ENCODE measurements around the gene DHX9. TPM values are rescaled to one million over a fixed set of nuclear protein-coding genes. Genes with fewer than 3 reads are reported as not detected.

Gene DHX9
- total and polyA plus RNA-seq, 10 of the 15 experiments (the other 5 are each of a cell fraction or from before 2014, with no cell fraction given), result 90.7 to 234 (median 217) TPM

- TF ChIP-seq BCLAF1 (IDR thresholded peaks at IDR 0.05) (no peak), BHLHE40 (IDR thresholded peaks at IDR 0.05; ENCODE audit: borderline replicate concordance in 1 of 2, low read depth in 2 of 2, low read length in 1 of 2) (no peak)
Observed at GRCh38 chr1:182811975-182812722, 27.0 kb upstream of the DHX9 start (continued).

- intact Hi-C loops (cut with micrococcal nuclease; ENCODE audit: unreplicated experiment) (no loop called here), in situ Hi-C loops (cut with MboI) (no loop called here)
- ChIA-PET CTCF (no interaction called here), RAD21 (ENCODE audit: unreplicated experiment) (no interaction called here), POLR2A (no interaction called here), SMC1A (ENCODE audit: uncharacterized antibody, unreplicated experiment) (interaction anchor here (1.6 kb wide), 1 partner anchor 25 kb away, joined by 3 read pairs; no protein-coding TSS in a partner anchor)
- Histone ChIP-seq H3K27me3 (replicated peaks in 1 of 2; ENCODE audit: control insufficient read depth in 2 of 2, insufficient read depth in 2 of 2, low read length in 1 of 2) (no peaks in the 10 kb centered on the region), H3K79me2 (ENCODE audit: control insufficient read depth, insufficient read depth, low read length) (no peaks in the 10 kb centered on the region), H3K36me3 (ENCODE audit: control insufficient read depth in 2 of 2, insufficient read depth in 2 of 2, low read length in 1 of 2) (no peaks in the 10 kb centered on the region), H4K20me1 (ENCODE audit: control insufficient read depth, insufficient read depth) (no peaks in the 10 kb centered on the region), H2AFZ (ENCODE audit: control insufficient read depth, low read depth, low read length) (no peak overlapping the region), H3K4me3 (no peak overlapping the region), H3K9ac (ENCODE audit: control insufficient read depth, insufficient read depth, low read length) (no peak overlapping the region), H3K9me3 (replicated peaks; ENCODE audit: control insufficient read depth, insufficient read depth, low read length) (no peaks in the 10 kb centered on the region), H3K4me1 (ENCODE audit: control insufficient read depth, insufficient read depth, low read length) (no peaks in the 10 kb centered on the region), H3K27ac (ENCODE audit: control insufficient read depth, insufficient read depth) (no peak overlapping the region), H3K4me2 (ENCODE audit: control insufficient read depth, insufficient read depth) (no peak overlapping the region)
- no peak for FAIRE-seq
- DNase-seq (ENCODE audit: low read depth, low spot score), result no peak
- ATAC-seq, result no peak
- TF ChIP-seq RELB (IDR thresholded peaks at IDR 0.05; ENCODE audit: low read depth) (no peak), NKRF (conservative IDR thresholded peaks at IDR 0.05) (no peak), SP1 (IDR thresholded peaks at IDR 0.05; ENCODE audit: low read depth, low read length) (no peak), PKNOX1 (IDR thresholded peaks at IDR 0.05) (no peak), SRF (IDR thresholded peaks at IDR 0.05; ENCODE audit: low read depth in 2 of 2, low read length in 2 of 2) (no peak), MYB (IDR thresholded peaks at IDR 0.05; ENCODE audit: borderline replicate concordance, low read depth, low read length) (no peak), POLR2AphosphoS2 (IDR thresholded peaks at IDR 0.05; ENCODE audit: low read depth, low read length) (no peak), ZNF622 (IDR thresholded peaks at IDR 0.05) (no peak)
- 43% methylated on average over 2 of the region's 2 CpGs for WGBS (ENCODE audit: insufficient coverage, insufficient replicate concordance, low lambda C conversion rate, missing lambda C conversion rate)
- BruUV-seq (replicated peaks), result no TSS peak
Observed at GRCh38 chr1:182816863-182817262, 22.3 kb upstream of the DHX9 start.
